SK-N-SH treated with all-trans-retinoic acid at 6 μM for 48 hours (cell line): Measurements from ENCODE around the gene KCND1.

Experiments used
- ATAC-seq: fragments of 200-7000 bp; cut with Tn5 transposase; 3 replicates; pipeline ENCODE4 v1.9.1; 2020; ENCODE audit warnings: mild to moderate bottlenecking, moderate library complexity
- ARNTL ChIP-seq: fragments of 450-650 bp; formaldehyde crosslinking; IDR thresholded peaks from 2 replicates; pipeline ENCODE4 v1.5.0; 2020; ENCODE audit warnings: low read depth, mild to moderate bottlenecking, moderate library complexity, borderline replicate concordance
- BACH2 ChIP-seq: fragments of 250-450 bp; sonication (Bioruptor Pico); IDR thresholded peaks from 2 replicates; pipeline ENCODE4 v1.9.0; 2021; ENCODE audit warnings: mild to moderate bottlenecking, borderline replicate concordance
- CREB5 ChIP-seq: fragments of 250-450 bp; sonication (Bioruptor Pico); IDR thresholded peaks from 2 replicates; pipeline ENCODE4 v1.5.1; 2020; ENCODE audit warnings: low read depth, mild to moderate bottlenecking, moderate library complexity
- CSDC2 ChIP-seq: fragments of 250-450 bp; sonication (Bioruptor Pico); IDR thresholded peaks from 2 replicates; pipeline ENCODE4 v1.5.0; 2020; ENCODE audit warnings: mild to moderate bottlenecking, moderate library complexity
- CSRNP3 ChIP-seq: fragments of 250-450 bp; sonication (Bioruptor Pico); IDR thresholded peaks from 2 replicates; pipeline ENCODE4 v1.5.1; 2021; ENCODE audit warnings: mild to moderate bottlenecking, moderate library complexity
- ESRRG ChIP-seq: fragments of 250-450 bp; sonication (Bioruptor Pico); IDR thresholded peaks from 2 replicates; pipeline ENCODE4 v1.6.1; 2021; ENCODE audit warnings: mild to moderate bottlenecking
- GLIS3 ChIP-seq: fragments of 250-450 bp; sonication (Bioruptor Pico); IDR thresholded peaks from 2 replicates; pipeline ENCODE4 v1.5.0; 2020; ENCODE audit warnings: mild to moderate bottlenecking, moderate library complexity
- ISL1 ChIP-seq: fragments of 250-450 bp; sonication (Bioruptor Pico); IDR thresholded peaks from 2 replicates; pipeline ENCODE4 v2.1.2; 2022; ENCODE audit warnings: mild to moderate bottlenecking, moderate library complexity
- POU6F1 ChIP-seq: fragments of 250-450 bp; sonication (Bioruptor Pico); IDR thresholded peaks from 2 replicates; pipeline ENCODE4 v1.8.0; 2021; ENCODE audit warnings: low read depth, mild to moderate bottlenecking, moderate library complexity, borderline replicate concordance
- PPARA ChIP-seq: fragments of 250-450 bp; sonication (Bioruptor Pico); IDR thresholded peaks from 2 replicates; pipeline ENCODE4 v1.5.0; 2020; ENCODE audit warnings: mild to moderate bottlenecking, borderline replicate concordance
- RARB ChIP-seq: fragments of 250-450 bp; sonication (Bioruptor Pico); IDR thresholded peaks from 2 replicates; pipeline ENCODE4 v1.8.0; 2021; ENCODE audit warnings: mild to moderate bottlenecking, moderate library complexity
- SNAI2 ChIP-seq: fragments of 250-450 bp; sonication (Bioruptor Pico); IDR thresholded peaks from 2 replicates; pipeline ENCODE4 v1.5.0; 2020; ENCODE audit warnings: mild to moderate bottlenecking, moderate library complexity
- TCF4 ChIP-seq: fragments of 250-450 bp; sonication (Bioruptor Pico); IDR thresholded peaks from 2 replicates; pipeline ENCODE4 v1.8.0; 2021; ENCODE audit warnings: mild to moderate bottlenecking, moderate library complexity, borderline replicate concordance
- TOX ChIP-seq: fragments of 250-450 bp; sonication (Bioruptor Pico); IDR thresholded peaks from 2 replicates; pipeline ENCODE4 v1.8.0; 2021; ENCODE audit warnings: mild to moderate bottlenecking, moderate library complexity, borderline replicate concordance
- ZC3H10 ChIP-seq: fragments of 250-450 bp; sonication (Bioruptor Pico); IDR thresholded peaks from 2 replicates; pipeline ENCODE4 v1.5.1; 2021; ENCODE audit warnings: mild to moderate bottlenecking, moderate library complexity
- ZFP3 ChIP-seq: fragments of 250-450 bp; sonication (Bioruptor Pico); IDR thresholded peaks from 2 replicates; pipeline ENCODE4 v1.5.0; 2020; ENCODE audit warnings: mild to moderate bottlenecking, moderate library complexity
- ZFP30 ChIP-seq: fragments of 450-650 bp; formaldehyde crosslinking; IDR thresholded peaks from 2 replicates; pipeline ENCODE4 v1.5.0; 2022; ENCODE audit warnings: mild to moderate bottlenecking, moderate library complexity
- ZNF565 ChIP-seq: fragments of 450-650 bp; formaldehyde crosslinking; conservative IDR thresholded peaks from 2 replicates; pipeline ENCODE4 v1.5.0; 2020; ENCODE audit warnings: low read depth, mild to moderate bottlenecking, moderate library complexity
- ZNF70 ChIP-seq: fragments of 450-650 bp; formaldehyde crosslinking; IDR thresholded peaks from 2 replicates; pipeline ENCODE4 v1.5.0; 2020; ENCODE audit warnings: mild to moderate bottlenecking, moderate library complexity
- ZNF8 ChIP-seq: fragments of 450-650 bp; formaldehyde crosslinking; IDR thresholded peaks from 2 replicates; pipeline ENCODE4 v1.5.0; 2020; ENCODE audit warnings: mild to moderate bottlenecking, moderate library complexity
- TF ChIP-seq, protein P1 (sequence below): fragments of 250-450 bp; sonication (Bioruptor Pico); IDR thresholded peaks from 2 replicates; pipeline ENCODE4 v1.8.0; 2020; ENCODE audit warnings: mild to moderate bottlenecking, moderate library complexity, borderline replicate concordance
- TF ChIP-seq, protein P2 (sequence below): fragments of 250-450 bp; sonication (Bioruptor Pico); IDR thresholded peaks from 2 replicates; pipeline ENCODE4 v1.5.0; 2020; ENCODE audit warnings: mild to moderate bottlenecking, moderate library complexity

KCND1 gene

GRCh38 chrX:48975041-48975440 is 3.4 kb upstream of the KCND1 start:
- no peak for ATAC-seq
- TF ChIP-seq ZC3H10 (no peak), POU6F1 (CRISPR knock-in tag) (no peak), ZNF8 (CRISPR knock-in tag) (no peak), ARNTL (no peak), CSRNP3 (CRISPR knock-in tag) (no peak), SNAI2 (CRISPR knock-in tag) (no peak), CSDC2 (CRISPR knock-in tag) (no peak), BACH2 (CRISPR knock-in tag) (no peak), PPARA (CRISPR knock-in tag) (no peak), RARB (CRISPR knock-in tag) (no peak), ISL1 (no peak), ZNF565 (CRISPR knock-in tag) (no peak), ESRRG (CRISPR knock-in tag) (no peak), TCF4 (CRISPR knock-in tag) (no peak), GLIS3 (CRISPR knock-in tag) (no peak), ZFP30 (CRISPR knock-in tag) (no peak)
- TF ChIP-seq, protein P1, sequence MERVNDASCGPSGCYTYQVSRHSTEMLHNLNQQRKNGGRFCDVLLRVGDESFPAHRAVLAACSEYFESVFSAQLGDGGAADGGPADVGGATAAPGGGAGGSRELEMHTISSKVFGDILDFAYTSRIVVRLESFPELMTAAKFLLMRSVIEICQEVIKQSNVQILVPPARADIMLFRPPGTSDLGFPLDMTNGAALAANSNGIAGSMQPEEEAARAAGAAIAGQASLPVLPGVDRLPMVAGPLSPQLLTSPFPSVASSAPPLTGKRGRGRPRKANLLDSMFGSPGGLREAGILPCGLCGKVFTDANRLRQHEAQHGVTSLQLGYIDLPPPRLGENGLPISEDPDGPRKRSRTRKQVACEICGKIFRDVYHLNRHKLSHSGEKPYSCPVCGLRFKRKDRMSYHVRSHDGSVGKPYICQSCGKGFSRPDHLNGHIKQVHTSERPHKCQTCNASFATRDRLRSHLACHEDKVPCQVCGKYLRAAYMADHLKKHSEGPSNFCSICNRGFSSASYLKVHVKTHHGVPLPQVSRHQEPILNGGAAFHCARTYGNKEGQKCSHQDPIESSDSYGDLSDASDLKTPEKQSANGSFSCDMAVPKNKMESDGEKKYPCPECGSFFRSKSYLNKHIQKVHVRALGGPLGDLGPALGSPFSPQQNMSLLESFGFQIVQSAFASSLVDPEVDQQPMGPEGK, result no peak
- TF ChIP-seq, protein P2, sequence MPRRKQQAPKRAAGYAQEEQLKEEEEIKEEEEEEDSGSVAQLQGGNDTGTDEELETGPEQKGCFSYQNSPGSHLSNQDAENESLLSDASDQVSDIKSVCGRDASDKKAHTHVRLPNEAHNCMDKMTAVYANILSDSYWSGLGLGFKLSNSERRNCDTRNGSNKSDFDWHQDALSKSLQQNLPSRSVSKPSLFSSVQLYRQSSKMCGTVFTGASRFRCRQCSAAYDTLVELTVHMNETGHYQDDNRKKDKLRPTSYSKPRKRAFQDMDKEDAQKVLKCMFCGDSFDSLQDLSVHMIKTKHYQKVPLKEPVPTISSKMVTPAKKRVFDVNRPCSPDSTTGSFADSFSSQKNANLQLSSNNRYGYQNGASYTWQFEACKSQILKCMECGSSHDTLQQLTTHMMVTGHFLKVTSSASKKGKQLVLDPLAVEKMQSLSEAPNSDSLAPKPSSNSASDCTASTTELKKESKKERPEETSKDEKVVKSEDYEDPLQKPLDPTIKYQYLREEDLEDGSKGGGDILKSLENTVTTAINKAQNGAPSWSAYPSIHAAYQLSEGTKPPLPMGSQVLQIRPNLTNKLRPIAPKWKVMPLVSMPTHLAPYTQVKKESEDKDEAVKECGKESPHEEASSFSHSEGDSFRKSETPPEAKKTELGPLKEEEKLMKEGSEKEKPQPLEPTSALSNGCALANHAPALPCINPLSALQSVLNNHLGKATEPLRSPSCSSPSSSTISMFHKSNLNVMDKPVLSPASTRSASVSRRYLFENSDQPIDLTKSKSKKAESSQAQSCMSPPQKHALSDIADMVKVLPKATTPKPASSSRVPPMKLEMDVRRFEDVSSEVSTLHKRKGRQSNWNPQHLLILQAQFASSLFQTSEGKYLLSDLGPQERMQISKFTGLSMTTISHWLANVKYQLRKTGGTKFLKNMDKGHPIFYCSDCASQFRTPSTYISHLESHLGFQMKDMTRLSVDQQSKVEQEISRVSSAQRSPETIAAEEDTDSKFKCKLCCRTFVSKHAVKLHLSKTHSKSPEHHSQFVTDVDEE (CRISPR knock-in tag), result no peak

- TF ChIP-seq ARNTL, result no peak
- TF ChIP-seq ZFP3, result no peak
- TF ChIP-seq SNAI2 (CRISPR knock-in tag), result no peak
- no peak for TF ChIP-seq RARB (CRISPR knock-in tag)
- TF ChIP-seq, protein P2 (CRISPR knock-in tag), result no peak
- no peak for TF ChIP-seq ZC3H10
- no peak for TF ChIP-seq ZNF70
- no peak for ATAC-seq
Measured at GRCh38 chrX:48974574-48974973, 2.9 kb upstream of the KCND1 start.

DNA sequence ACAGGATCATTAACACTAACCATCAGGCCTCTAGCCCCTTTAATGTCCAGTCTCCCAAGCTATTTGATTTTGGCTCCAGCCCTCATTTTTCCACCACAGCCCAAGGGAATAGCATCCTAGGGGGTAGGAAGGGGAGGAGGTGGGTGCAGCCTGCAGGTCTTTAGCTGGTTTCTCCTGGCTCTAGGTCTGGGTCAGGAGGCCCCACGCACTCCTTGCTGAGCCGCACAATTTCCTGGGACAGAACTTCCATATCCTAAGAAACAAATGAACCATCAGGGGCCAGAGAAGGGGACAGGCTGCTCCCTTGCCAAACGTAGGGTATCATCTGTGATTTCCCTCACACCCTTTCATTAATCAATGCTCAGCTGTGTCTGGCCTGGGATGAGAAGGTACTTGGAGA is 2.4 kb upstream of the KCND1 start:
- ATAC-seq, result no peak
- TF ChIP-seq RARB (CRISPR knock-in tag) (no peak), TOX (CRISPR knock-in tag) (no peak), ZFP3 (no peak), POU6F1 (CRISPR knock-in tag) (no peak), PPARA (CRISPR knock-in tag) (no peak), BACH2 (CRISPR knock-in tag) (no peak), CREB5 (CRISPR knock-in tag) (no peak)
- TF ChIP-seq, protein P2 (CRISPR knock-in tag), result no peak
